Measurements from ENCODE around the gene ARPC1B. TPM values are rescaled to one million over a fixed set of nuclear protein-coding genes. Genes with fewer than 3 reads are reported as not detected.
A peak's percentile ranks its signal among the peaks of the same experiment; 100 is the strongest.
"Not testable (repeated sequence)": the region's sequence is repeated elsewhere in the genome, so short reads cannot be mapped to it uniquely, and the experiment has no call there.

ARPC1B gene
- total RNA-seq, 2 experiments from 2014 or later = 334 to 345 TPM

DNA sequence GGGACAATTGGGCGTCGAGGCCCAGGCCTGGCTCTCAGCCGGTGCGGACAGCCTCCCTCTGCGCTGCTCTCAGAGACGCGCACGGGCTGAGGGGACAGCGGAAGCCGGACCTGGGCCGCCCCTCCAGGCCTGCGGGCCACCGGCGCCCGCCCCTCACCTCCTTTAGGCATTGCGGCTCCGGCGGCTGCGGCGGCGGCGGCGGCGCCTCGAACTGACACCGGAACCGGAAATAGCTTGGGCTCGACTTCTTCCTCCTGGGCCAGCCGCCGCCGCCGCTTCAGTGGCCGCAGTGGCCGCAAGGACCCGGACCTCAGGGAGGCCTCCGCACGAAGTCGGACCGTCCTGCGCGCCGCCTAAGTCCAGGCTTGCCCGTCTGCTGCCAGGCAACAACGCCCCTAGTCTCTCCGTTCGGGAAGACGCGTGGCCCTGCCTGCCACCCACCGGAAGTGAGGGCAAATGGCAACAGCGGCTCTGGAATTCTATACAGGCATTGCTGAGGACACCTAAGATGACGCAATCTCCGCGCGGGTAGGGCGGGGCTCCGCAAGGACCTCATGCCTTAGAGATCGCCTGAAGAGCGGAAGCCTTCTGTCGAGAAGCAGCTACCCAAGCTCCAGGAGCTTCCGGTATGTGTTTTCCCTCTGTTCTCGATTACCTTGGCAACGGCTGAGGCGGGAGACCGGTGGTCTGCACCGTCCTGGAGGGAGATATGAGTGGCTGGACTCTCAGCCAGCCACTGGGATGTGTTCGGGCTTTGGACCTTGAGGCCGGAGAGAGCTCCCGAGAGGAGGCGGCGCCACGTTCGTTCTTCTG lies 34.1 kb downstream of the ARPC1B start, which contains the start of the genes BUD31 and PDAP1:
Gene BUD31, plus strand, starts transcription at position 591 of the 813 bp plus-strand sequence. CDS start 2,124 bp downstream, outside the sequence.
Gene PDAP1, minus strand, starts transcription at position 219 of the 813 bp plus-strand sequence. Its CDS starts 49 bp downstream, at position 170.
- peaks cover 49% of the 10 kb centered on the region for H3K4me1 Mint-ChIP-seq (ENCODE audit: low read depth)
- peak within 1 kb of the TSS; percentile 89 for H3K4me3 Mint-ChIP-seq
- no peaks in the 10 kb centered on the region for H3K27me3 Mint-ChIP-seq (ENCODE audit: low read depth)
- CTCF ChIA-PET = interaction anchor here (0.6 to 1.1 kb wide), 5 partner anchors 8 to 1732 kb away, joined by 3 to 5 read pairs (median 3); no protein-coding TSS in a partner anchor
- intact Hi-C loops (cut with micrococcal nuclease) = loop anchor here (1.0 to 5.0 kb wide), 15 partner anchors 15 to 1020 kb away; partner anchors contain the start of genes CPSF4, MBLAC1, MEPCE and PTCD1
- no peaks in the 10 kb centered on the region for H3K9me3 Mint-ChIP-seq
- peaks cover 33% of the 10 kb centered on the region for H3K36me3 Mint-ChIP-seq (ENCODE audit: low read depth)
- peak; percentile 97 for DNase-seq
- H3K27ac Mint-ChIP-seq = peak within 1 kb of the TSS; percentile 92

DNA sequence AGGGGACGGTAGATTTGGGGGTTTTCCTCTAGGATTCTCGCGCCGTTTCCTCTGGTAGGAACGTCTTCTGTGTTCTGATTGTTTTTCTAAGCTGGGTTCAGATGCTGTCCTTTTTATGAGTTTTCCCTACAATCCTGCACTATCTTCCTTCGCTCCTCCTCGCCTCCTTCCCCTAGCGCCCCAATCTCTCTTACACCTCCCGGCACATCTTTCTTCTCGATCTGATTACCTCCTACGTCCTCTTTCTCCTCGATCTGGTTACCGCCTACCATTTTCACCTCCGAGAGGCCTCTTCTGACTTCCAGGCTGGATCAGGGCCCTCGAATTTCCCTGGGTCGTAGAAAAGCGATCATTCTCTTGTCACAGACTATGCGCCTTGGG lies 34.7 kb downstream of the ARPC1B start:
- intact Hi-C loops (cut with micrococcal nuclease) = loop anchor here (1.0 to 5.0 kb wide), 6 partner anchors 96 to 1020 kb away; partner anchors contain the start of genes MBLAC1, MEPCE, TRIM4 and ZCWPW1
- peaks cover 28% of the 10 kb centered on the region for H3K36me3 Mint-ChIP-seq (ENCODE audit: low read depth)
- peak; percentile 28 for DNase-seq
- CTCF ChIA-PET = interaction anchor here (0.6 to 1.1 kb wide), 6 partner anchors 8 to 1732 kb away, joined by 3 to 5 read pairs (median 3); no protein-coding TSS in a partner anchor
- no peaks in the 10 kb centered on the region for H3K27me3 Mint-ChIP-seq (ENCODE audit: low read depth)
- H3K4me3 Mint-ChIP-seq = peak overlapping the region; percentile 89
- peak overlapping the region; percentile 92 for H3K27ac Mint-ChIP-seq
- peaks cover 45% of the 10 kb centered on the region for H3K4me1 Mint-ChIP-seq (ENCODE audit: low read depth)
- H3K9me3 Mint-ChIP-seq = no peaks in the 10 kb centered on the region

DNA sequence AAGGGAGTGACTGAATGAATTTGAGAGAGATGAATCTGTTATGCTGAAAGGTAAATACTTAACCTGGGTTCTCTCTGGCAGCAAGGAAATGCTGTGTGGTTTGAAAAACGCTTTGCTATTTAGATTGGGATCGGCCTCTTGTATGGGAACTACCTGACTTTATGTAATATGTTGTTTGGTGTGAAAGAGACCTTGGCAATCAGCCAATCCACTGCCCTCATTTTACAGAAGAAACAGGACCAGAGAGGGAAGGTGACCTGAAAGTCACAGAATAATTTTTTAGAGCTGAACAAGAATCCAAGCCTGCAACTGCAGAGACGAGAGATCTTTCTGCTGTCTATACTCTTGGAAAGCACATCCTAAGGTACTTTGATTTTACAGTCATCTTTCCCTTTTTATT lies 35.3 kb downstream of the ARPC1B start:
- H3K9me3 Mint-ChIP-seq = no peaks in the 10 kb centered on the region
- H3K4me1 Mint-ChIP-seq (ENCODE audit: low read depth) = peaks cover 42% of the 10 kb centered on the region
- H3K36me3 Mint-ChIP-seq (ENCODE audit: low read depth) = peaks cover 30% of the 10 kb centered on the region
- peak overlapping the region; percentile 89 for H3K4me3 Mint-ChIP-seq
- H3K27ac Mint-ChIP-seq = peak overlapping the region; percentile 92
- no peak for DNase-seq
- intact Hi-C loops (cut with micrococcal nuclease) = loop anchor here (1.0 to 5.0 kb wide), 6 partner anchors 95 to 1019 kb away; partner anchors contain the start of genes MBLAC1, MEPCE, TRIM4 and ZCWPW1
- CTCF ChIA-PET = interaction anchor here (0.7 kb wide), 1 partner anchor 148 kb away, joined by 3 read pairs; no protein-coding TSS in a partner anchor
- H3K27me3 Mint-ChIP-seq (ENCODE audit: low read depth) = no peaks in the 10 kb centered on the region

DNA sequence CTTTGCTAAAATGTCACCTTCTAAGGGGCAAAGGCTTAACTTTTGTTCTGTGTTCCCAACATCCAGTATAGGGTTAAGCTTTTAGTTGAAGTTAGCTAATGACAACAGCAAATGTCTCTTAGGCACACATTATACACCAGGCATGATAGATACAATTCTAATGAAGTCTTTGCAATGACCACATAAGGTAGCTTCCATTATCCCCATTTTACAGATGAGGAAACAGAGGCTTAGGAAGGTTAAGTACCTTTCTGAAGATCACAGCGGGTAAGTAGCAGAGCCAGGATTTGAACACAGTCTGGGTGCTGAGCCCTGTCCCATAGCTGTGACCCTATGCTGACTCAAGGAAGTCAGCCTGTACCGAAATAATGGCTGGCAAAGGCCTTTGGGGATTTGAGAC lies 36.1 kb downstream of the ARPC1B start:
- Mint-ChIP-seq H3K27me3 (ENCODE audit: low read depth) (no peaks in the 10 kb centered on the region), H3K27ac (peak overlapping the region; percentile 92), H3K4me1 (ENCODE audit: low read depth) (peaks cover 40% of the 10 kb centered on the region), H3K9me3 (no peaks in the 10 kb centered on the region), H3K36me3 (ENCODE audit: low read depth) (peaks cover 33% of the 10 kb centered on the region), H3K4me3 (peak overlapping the region; percentile 89)
- intact Hi-C loops (cut with micrococcal nuclease) = no loop called here
- CTCF ChIA-PET = interaction anchor here (1.1 kb wide), 1 partner anchor 46 kb away, joined by 4 read pairs; no protein-coding TSS in a partner anchor
- DNase-seq = no peak

DNA sequence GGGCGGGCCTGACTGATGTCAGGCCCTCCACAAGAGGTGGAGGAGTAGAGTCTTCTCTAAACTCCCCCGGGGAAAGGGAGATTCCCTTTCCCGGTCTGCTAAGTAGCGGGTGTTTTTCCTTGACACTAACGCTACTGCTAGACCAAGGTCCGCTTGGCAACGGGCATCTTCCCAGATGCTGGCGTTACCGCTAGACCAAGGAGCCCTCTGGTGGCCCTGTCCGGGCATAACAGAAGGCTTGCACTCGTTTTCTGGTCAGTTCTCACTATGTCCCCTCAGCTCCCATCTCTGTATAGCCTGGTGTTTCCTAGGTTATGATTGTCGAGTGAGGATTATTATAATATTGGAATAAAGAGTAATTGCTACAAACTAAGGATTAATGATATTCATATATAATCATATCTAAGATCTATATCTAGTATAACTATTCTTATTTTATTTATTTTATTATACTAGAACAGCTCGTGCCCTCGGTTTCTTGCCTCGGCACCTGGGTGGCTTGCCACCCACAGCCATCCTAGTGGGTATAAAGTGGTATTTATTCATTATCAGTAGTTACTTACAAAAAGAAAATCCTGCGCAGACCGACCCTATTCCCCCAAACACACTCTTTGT lies 41.1 kb downstream of the ARPC1B start:
- H3K4me3 Mint-ChIP-seq; H3K27me3 Mint-ChIP-seq (ENCODE audit: low read depth); H3K27ac Mint-ChIP-seq; intact Hi-C loops (cut with micrococcal nuclease); H3K9me3 Mint-ChIP-seq: not testable (repeated sequence)
- peaks cover 18% of the 10 kb centered on the region for H3K4me1 Mint-ChIP-seq (ENCODE audit: low read depth)
- peak; percentile 47 for DNase-seq
- CTCF ChIA-PET = interaction anchor here (0.8 to 1.6 kb wide), 2 partner anchors 38 to 51 kb away, joined by 4 read pairs; no protein-coding TSS in a partner anchor
- H3K36me3 Mint-ChIP-seq (ENCODE audit: low read depth) = peaks cover 55% of the 10 kb centered on the region

DNA sequence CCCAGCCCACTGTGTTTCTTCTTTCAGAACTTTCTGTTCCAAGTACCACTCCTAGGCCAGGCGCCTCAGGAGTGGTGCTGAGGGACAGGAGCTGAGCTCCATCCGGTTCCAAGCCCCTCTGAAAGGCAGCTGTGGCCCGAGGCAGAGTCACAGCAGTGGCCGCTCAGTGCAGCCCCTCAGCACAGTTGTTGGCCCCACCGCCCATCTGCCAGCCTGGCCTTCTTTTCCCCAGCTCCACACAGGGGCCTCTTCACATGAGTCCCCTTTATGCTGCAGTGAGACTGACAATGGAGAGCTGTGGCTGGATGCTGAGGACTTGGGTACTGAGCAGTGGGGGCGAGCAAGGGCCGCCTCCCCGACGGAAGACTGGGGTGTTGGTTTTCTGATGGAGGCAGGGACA lies 43.7 kb downstream of the ARPC1B start:
- H3K36me3 Mint-ChIP-seq (ENCODE audit: low read depth) = peaks cover 48% of the 10 kb centered on the region
- peaks cover 8% of the 10 kb centered on the region for H3K4me1 Mint-ChIP-seq (ENCODE audit: low read depth)
- intact Hi-C loops (cut with micrococcal nuclease) = no loop called here
- no peaks in the 10 kb centered on the region for H3K9me3 Mint-ChIP-seq
- H3K4me3 Mint-ChIP-seq = no peak overlapping the region
- no peak for DNase-seq
- H3K27ac Mint-ChIP-seq = no peak overlapping the region
- no peaks in the 10 kb centered on the region for H3K27me3 Mint-ChIP-seq (ENCODE audit: low read depth)
- CTCF ChIA-PET = no interaction called here

DNA sequence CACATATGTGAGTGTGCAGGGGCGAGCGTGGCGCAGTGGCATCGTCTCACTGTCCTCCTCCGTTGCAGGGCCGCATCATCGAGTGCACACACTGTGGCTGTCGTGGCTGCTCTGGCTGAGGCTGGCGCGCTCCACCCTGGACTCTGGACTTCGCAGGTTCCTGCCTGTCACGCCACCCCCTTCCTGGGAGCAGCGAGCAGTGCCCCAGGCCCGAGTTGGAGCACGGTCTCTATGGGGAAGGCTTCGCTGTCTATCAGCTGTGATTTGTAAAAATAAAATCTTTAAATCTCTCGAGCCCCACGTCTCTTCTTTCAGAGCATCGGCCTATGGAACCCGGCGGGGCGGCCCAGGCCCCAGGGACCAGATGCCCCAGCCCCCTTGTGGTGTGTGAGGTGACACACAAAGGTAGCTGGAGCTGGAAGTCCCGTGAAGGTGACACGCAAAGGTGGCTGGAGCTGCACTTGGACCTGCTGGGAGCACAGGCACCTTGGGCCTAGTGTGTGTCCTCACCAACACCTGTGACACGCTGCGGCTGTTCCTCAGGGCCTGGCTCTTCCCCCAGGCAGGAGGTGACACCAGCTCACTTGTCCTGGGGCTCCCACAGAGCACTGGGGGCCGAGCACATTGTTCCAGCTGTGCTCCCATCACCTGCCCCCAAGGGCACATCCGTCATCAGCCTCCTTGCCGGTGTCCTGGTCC lies 44.9 kb downstream of the ARPC1B start:
- no peak overlapping the region for H3K27ac Mint-ChIP-seq
- DNase-seq = no peak
- H3K4me1 Mint-ChIP-seq (ENCODE audit: low read depth) = peaks cover 7% of the 10 kb centered on the region
- no peak overlapping the region for H3K4me3 Mint-ChIP-seq
- intact Hi-C loops (cut with micrococcal nuclease) = no loop called here
- H3K36me3 Mint-ChIP-seq (ENCODE audit: low read depth) = peaks cover 45% of the 10 kb centered on the region
- H3K27me3 Mint-ChIP-seq (ENCODE audit: low read depth) = no peaks in the 10 kb centered on the region
- no peaks in the 10 kb centered on the region for H3K9me3 Mint-ChIP-seq
- CTCF ChIA-PET = no interaction called here

DNA sequence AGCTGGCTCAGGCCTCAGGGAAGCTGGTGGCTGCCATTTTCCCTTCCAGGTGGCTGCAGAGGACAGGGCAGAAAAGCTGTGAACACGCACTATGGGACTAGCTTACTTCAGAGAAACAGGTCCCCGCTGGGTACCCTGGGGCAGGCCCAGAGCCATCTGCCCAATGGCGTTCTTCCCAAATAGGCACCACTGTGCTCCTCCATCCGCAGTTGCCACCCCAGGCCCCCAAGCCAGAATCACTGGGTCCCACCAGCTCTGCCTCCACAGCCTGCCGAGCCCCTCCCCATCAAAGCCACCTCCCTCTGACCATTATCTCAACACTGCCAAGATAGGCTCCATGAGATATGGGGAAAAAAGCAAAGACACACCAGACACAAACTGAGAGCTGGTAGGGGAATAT lies 45.7 kb downstream of the ARPC1B start:
- Mint-ChIP-seq H3K36me3 (ENCODE audit: low read depth) (peaks cover 39% of the 10 kb centered on the region), H3K27ac (no peak overlapping the region), H3K4me3 (no peak overlapping the region), H3K9me3 (no peaks in the 10 kb centered on the region), H3K4me1 (ENCODE audit: low read depth) (peaks cover 6% of the 10 kb centered on the region), H3K27me3 (ENCODE audit: low read depth) (no peaks in the 10 kb centered on the region)
- CTCF ChIA-PET = no interaction called here
- intact Hi-C loops (cut with micrococcal nuclease) = no loop called here
- DNase-seq = no peak

DNA sequence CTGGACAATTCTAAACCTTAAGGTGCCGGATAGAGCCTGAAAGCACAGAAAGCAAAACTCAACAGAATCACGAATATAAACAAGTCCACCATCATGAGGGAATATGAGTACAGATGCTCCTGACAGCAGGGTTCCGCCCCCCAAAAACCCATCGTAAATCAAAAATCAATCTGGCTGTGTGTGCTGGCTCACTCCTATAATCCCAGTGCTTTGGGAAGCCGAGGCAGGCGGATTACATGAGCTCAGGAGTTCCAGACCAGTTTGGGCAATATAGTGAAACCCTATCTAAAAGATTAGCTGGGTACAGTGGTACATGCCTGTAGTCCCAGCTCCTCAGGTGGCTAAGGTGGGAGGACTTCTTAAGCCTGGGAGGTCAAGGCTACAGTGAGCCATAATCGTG lies 46.5 kb downstream of the ARPC1B start:
- H3K4me3 Mint-ChIP-seq = no peak overlapping the region
- no peak overlapping the region for H3K27ac Mint-ChIP-seq
- H3K4me1 Mint-ChIP-seq (ENCODE audit: low read depth) = peaks cover 4% of the 10 kb centered on the region
- no peaks in the 10 kb centered on the region for H3K27me3 Mint-ChIP-seq (ENCODE audit: low read depth)
- intact Hi-C loops (cut with micrococcal nuclease) = no loop called here
- peaks cover 37% of the 10 kb centered on the region for H3K36me3 Mint-ChIP-seq (ENCODE audit: low read depth)
- no peaks in the 10 kb centered on the region for H3K9me3 Mint-ChIP-seq
- DNase-seq = no peak
- CTCF ChIA-PET = interaction anchor here (0.6 kb wide), 1 partner anchor 12 kb away, joined by 3 read pairs; the partner anchor contains the start of genes BUD31 and PDAP1

DNA sequence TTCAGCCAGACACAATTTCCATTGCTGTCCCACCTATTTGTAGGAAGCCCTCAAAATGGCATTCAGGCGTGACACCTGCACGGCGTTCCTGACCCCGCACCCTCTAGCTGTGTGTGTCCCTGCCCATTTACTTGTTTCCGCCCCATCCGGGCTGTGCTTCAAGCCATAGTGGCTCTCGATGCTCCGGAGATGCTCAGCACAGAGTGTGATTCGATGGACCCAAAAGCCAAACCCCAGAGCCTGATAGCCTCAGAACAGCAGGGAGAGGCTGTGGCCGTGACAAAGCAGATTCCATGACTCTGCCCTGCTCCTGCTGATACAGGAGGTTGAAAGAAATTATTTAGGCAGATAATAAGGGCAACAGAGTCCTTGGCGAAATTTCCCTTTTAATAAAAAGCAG lies 47.7 kb downstream of the ARPC1B start:
- no peak for DNase-seq
- H3K27me3 Mint-ChIP-seq (ENCODE audit: low read depth) = no peaks in the 10 kb centered on the region
- H3K4me3 Mint-ChIP-seq = no peak overlapping the region
- intact Hi-C loops (cut with micrococcal nuclease) = no loop called here
- peaks cover 28% of the 10 kb centered on the region for H3K36me3 Mint-ChIP-seq (ENCODE audit: low read depth)
- CTCF ChIA-PET = interaction anchor here (0.6 kb wide), 1 partner anchor 68 kb away, joined by 3 read pairs; no protein-coding TSS in a partner anchor
- H3K27ac Mint-ChIP-seq = no peak overlapping the region
- no peaks in the 10 kb centered on the region for H3K9me3 Mint-ChIP-seq
- peaks cover 2% of the 10 kb centered on the region for H3K4me1 Mint-ChIP-seq (ENCODE audit: low read depth)

DNA sequence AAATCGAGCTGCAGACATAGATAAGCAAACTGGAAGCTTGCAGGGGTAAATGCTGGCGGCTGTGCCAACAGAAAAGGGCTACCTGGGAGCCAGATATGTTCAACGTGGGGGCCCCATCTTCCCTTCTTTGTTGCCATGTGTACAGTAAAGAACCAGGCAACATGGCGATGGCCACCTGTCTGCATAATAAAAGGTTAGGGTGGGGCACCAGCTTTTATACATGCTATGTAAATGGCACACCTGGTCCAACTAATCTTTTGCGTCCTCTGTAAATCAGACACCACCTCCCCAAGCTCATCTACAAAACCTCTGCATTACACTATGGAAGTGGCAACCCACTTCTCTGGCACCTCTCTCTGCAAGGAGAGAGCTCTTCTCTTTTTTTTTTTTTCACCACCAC lies 48.1 kb downstream of the ARPC1B start:
- H3K36me3 Mint-ChIP-seq (ENCODE audit: low read depth) = peaks cover 24% of the 10 kb centered on the region
- no peak for DNase-seq
- H3K4me3 Mint-ChIP-seq = no peak overlapping the region
- intact Hi-C loops (cut with micrococcal nuclease) = no loop called here
- no peaks in the 10 kb centered on the region for H3K9me3 Mint-ChIP-seq
- CTCF ChIA-PET = no interaction called here
- H3K27ac Mint-ChIP-seq = no peak overlapping the region
- H3K27me3 Mint-ChIP-seq (ENCODE audit: low read depth) = no peaks in the 10 kb centered on the region
- H3K4me1 Mint-ChIP-seq (ENCODE audit: low read depth) = no peaks in the 10 kb centered on the region
